ENCODE measurements around the gene TEX44. TPM values are rescaled to one million over a fixed set of nuclear protein-coding genes. Genes with fewer than 3 reads are reported as not detected.

TEX44 gene
- total RNA-seq, 3 donors from 2014 or later, result not detected

DNA sequence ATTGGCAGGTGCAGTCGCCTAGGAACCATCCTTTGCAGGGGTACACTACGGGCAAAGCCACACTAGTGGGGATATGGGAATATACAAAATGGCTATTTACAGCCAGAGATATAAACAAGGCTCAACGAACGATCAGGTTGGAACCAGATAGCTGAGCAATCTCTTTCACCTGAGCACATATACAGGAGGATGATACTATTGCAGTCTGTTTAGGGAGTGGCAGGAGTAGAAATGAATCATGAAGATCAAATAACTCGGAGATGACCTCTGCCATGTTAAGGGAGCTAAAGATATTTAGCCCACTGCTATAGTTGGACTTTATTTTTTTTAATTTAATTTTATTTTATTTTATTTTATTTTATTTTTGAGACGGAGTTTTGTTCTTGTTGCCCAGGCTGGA lies 33.8 kb downstream of the TEX44 start:
- no peak for DNase-seq (ENCODE audit: low spot score in 2 of 2)
- Histone ChIP-seq H3K9me3 (no peaks in the 10 kb centered on the region), H3K36me3 (no peaks in the 10 kb centered on the region), H3K4me1 (peaks cover 0 to 13% of the 10 kb centered on the region in 2 donors), H3K27me3 (no peaks in the 10 kb centered on the region), H3K27ac (no peak overlapping the region), H3K4me3 (no peak overlapping the region)
- TF ChIP-seq, protein P1, sequence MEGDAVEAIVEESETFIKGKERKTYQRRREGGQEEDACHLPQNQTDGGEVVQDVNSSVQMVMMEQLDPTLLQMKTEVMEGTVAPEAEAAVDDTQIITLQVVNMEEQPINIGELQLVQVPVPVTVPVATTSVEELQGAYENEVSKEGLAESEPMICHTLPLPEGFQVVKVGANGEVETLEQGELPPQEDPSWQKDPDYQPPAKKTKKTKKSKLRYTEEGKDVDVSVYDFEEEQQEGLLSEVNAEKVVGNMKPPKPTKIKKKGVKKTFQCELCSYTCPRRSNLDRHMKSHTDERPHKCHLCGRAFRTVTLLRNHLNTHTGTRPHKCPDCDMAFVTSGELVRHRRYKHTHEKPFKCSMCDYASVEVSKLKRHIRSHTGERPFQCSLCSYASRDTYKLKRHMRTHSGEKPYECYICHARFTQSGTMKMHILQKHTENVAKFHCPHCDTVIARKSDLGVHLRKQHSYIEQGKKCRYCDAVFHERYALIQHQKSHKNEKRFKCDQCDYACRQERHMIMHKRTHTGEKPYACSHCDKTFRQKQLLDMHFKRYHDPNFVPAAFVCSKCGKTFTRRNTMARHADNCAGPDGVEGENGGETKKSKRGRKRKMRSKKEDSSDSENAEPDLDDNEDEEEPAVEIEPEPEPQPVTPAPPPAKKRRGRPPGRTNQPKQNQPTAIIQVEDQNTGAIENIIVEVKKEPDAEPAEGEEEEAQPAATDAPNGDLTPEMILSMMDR (IDR thresholded peaks at IDR 0.05), result no peak
- no peak for TF ChIP-seq POLR2A (IDR thresholded peaks at IDR 0.05)
- no peak for TF ChIP-seq POLR2AphosphoS5 (IDR thresholded peaks at IDR 0.05)
- intact Hi-C loops (cut with DNase I; ENCODE audit: low total_unique reads), result no loop called here

DNA sequence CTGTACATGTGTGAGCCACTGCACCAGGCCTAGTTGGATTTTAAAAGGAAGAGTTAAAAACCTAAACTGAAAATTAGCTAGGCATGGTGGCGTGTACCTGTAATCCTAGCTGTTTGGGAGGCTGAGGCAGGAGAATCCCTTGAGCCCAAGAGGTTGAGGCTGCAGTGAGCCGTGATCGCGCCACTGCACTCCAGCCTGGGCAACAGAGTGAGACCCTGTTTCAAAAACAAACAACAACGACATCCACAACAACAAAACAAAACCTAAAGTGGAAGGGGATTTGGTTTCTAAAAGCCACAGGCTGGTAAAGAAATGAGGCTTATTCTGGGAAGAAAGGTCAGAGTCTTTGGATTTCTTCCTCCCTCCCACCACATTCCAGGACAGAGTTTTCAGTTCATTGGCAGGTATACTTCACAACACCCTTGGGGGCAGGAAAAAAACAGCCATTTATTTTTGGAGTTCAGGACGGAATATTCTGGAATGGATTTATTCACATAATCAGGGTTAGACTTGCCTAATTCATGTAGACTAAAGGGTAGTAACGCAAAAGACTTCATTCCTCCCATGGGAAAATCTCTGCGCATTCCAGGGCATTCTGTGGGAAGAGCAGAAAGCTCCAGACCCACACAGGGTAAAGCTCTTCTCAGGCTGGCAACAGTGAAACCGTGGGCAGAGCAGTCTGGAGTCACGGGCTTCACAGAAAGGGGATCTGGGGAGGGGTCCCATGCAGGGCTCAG lies 34.9 kb downstream of the TEX44 start:
- Histone ChIP-seq H3K9me3 (no peaks in the 10 kb centered on the region), H3K27ac (peak overlapping the region; percentile 83 to 94), H3K4me1 (peaks cover 0 to 9% of the 10 kb centered on the region in 2 donors), H3K36me3 (no peaks in the 10 kb centered on the region), H3K27me3 (no peaks in the 10 kb centered on the region), H3K4me3 (peak overlapping the region in 1 of 3 donors; percentile 54)
- no peak for DNase-seq (ENCODE audit: low spot score in 2 of 2)
- TF ChIP-seq POLR2AphosphoS5 (IDR thresholded peaks at IDR 0.05), result no peak
- TF ChIP-seq POLR2A (IDR thresholded peaks at IDR 0.05), result no peak
- TF ChIP-seq, protein P1 (IDR thresholded peaks at IDR 0.05), result no peak
- intact Hi-C loops (cut with DNase I; ENCODE audit: low total_unique reads), result no loop called here

DNA sequence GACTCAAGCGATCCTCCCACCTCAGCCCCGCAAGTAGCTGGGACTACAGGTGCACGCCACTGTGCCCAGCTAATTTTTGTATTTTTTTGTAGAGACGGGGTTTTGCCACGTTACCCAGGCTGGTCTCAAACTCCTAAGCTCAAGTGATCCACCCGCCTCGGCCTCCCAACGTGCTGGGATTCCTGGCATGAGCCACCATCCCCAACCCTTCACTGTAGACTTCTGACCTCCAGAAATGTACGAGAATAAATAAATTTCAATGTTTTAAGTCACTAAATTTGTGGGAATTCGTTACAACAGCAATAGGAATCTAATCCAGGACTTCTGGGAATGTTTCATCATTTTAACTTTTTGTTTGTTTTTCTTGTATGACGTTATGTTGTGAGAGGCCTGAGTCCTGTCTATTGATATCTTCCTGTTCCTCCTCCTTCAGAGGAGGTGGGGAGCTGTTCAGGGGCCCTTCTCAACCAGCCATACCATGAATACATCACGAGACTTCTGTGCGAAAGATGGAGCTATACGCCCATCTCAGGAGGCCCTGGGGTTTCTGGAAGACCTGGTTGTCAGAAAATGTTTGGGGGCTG lies 40.0 kb downstream of the TEX44 start:
- peak overlapping the region; percentile 36 to 71 for H3K27ac ChIP-seq
- H3K9me3 ChIP-seq, result no peaks in the 10 kb centered on the region
- H3K4me3 ChIP-seq, result no peak overlapping the region
- intact Hi-C loops (cut with DNase I; ENCODE audit: low total_unique reads), result no loop called here
- DNase-seq (ENCODE audit: low spot score in 2 of 2), result no peak
- H3K27me3 ChIP-seq, result no peaks in the 10 kb centered on the region
- TF ChIP-seq, protein P1 (IDR thresholded peaks at IDR 0.05), result no peak
- TF ChIP-seq POLR2A (IDR thresholded peaks at IDR 0.05) (no peak), POLR2AphosphoS5 (IDR thresholded peaks at IDR 0.05) (no peak)
- H3K36me3 ChIP-seq, result no peaks in the 10 kb centered on the region
- H3K4me1 ChIP-seq, result peaks cover 0 to 5% of the 10 kb centered on the region in 2 donors

DNA sequence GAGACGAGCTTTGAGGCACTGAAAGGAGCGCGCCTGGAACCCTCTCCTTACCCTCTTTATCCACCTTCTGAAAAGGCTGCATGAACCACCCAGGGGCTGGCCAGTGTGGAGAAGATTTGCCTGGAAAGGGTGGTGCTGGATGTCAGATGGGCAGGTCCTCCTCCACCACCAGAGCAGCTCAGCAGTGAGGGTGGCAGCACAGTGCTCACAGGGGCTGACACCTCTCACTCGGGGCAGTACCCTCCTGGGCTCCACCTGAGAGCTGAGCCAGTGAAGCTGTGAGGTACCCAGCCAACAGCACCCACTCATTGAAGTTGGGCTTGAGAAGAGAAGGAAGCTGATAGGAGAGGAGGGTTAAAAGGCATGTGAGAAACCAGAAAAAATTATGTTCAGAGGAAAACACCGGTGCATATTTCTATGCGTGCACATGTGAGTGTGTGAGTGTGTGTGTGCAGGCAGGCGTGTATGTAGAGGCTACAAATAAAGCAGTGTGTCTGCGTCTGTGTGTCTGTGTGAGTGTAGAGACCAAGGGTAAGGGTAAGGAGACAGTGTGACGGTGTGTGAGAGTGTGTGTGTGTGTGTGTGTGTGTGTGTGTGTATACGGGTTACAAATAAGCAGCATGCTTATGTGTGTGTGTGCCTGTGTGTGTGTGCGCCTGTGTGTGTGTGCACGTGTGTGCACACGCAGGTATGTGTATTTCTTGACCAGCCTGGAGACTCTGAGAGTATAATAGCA lies 40.7 kb downstream of the TEX44 start:
- intact Hi-C loops (cut with DNase I; ENCODE audit: low total_unique reads), result no loop called here
- no peak for TF ChIP-seq POLR2A (IDR thresholded peaks at IDR 0.05)
- TF ChIP-seq POLR2AphosphoS5 (IDR thresholded peaks at IDR 0.05), result no peak
- TF ChIP-seq, protein P1 (IDR thresholded peaks at IDR 0.05), result no peak
- peak overlapping the region; percentile 36 to 71 for H3K27ac ChIP-seq
- H3K27me3 ChIP-seq, result no peaks in the 10 kb centered on the region
- no peaks in the 10 kb centered on the region for H3K4me1 ChIP-seq
- H3K4me3 ChIP-seq, result no peak overlapping the region
- H3K9me3 ChIP-seq, result no peaks in the 10 kb centered on the region
- DNase-seq (ENCODE audit: low spot score in 2 of 2), result no peak
- no peaks in the 10 kb centered on the region for H3K36me3 ChIP-seq

DNA sequence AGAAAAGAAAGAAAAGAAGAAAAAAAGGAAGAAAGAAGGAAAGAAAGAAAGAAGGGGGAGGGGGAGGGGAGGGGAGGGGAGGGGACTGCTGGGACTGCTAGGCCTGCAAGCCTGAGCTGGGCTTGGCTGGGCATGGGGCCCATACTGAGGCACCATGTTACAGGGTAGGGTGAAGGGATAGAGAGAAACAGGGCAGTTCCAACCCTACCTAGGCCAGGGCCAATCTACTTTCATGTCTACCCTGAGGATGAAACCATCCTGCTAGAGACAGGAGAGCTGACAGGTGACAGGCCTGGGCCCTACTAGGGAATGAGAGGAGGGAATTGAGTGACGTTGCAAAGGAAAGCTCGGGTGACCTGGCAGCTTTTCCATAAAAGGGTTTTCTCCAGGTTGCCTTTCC lies 41.7 kb downstream of the TEX44 start:
- TF ChIP-seq, protein P1 (IDR thresholded peaks at IDR 0.05), result no peak
- TF ChIP-seq POLR2AphosphoS5 (IDR thresholded peaks at IDR 0.05) (no peak), POLR2A (IDR thresholded peaks at IDR 0.05) (no peak)
- H3K27ac ChIP-seq, result peak overlapping the region; percentile 29 to 76
- intact Hi-C loops (cut with DNase I; ENCODE audit: low total_unique reads), result no loop called here
- no peaks in the 10 kb centered on the region for H3K4me1 ChIP-seq
- DNase-seq (ENCODE audit: low spot score in 2 of 2), result no peak
- no peak overlapping the region for H3K4me3 ChIP-seq
- H3K27me3 ChIP-seq, result no peaks in the 10 kb centered on the region
- H3K9me3 ChIP-seq, result no peaks in the 10 kb centered on the region
- no peaks in the 10 kb centered on the region for H3K36me3 ChIP-seq

Data from breast epithelium (tissue), 4 donors.